Measurements from ENCODE around the gene MAP4K4.

MAP4K4 gene

DNA sequence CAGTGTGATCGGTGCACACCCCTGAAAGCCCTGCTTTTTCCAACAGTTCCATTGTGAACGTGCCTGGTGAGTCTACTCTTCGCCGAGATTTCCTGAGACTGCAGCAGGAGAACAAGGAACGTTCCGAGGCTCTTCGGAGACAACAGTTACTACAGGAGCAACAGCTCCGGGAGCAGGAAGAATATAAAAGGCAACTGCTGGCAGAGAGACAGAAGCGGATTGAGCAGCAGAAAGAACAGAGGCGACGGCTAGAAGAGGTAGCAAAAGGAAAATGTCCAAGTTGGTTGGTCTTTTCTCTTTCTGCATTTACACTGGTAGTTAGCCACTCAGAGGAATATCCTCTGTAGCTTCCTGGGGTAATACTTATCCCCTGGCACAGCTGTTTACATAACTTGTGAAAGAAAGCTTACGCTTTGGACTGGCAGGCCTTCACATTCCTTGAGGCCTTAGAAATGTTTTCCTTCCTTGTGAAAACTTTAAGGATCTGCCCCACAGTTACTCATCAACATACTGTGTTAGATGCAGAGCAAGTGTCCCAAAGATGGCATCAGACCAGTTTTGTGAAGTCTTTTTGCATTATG lies 146.6 kb downstream of the MAP4K4 start:
- DNase-seq, result no peak

GRCh38 chr2:101846973-101847372 lies 149.5 kb downstream of the MAP4K4 start:
- DNase-seq, result no peak

- DNase-seq, result no peak
These were observed 150.3 kb downstream of the MAP4K4 start for GRCh38 chr2:101847661-101848339.

DNA sequence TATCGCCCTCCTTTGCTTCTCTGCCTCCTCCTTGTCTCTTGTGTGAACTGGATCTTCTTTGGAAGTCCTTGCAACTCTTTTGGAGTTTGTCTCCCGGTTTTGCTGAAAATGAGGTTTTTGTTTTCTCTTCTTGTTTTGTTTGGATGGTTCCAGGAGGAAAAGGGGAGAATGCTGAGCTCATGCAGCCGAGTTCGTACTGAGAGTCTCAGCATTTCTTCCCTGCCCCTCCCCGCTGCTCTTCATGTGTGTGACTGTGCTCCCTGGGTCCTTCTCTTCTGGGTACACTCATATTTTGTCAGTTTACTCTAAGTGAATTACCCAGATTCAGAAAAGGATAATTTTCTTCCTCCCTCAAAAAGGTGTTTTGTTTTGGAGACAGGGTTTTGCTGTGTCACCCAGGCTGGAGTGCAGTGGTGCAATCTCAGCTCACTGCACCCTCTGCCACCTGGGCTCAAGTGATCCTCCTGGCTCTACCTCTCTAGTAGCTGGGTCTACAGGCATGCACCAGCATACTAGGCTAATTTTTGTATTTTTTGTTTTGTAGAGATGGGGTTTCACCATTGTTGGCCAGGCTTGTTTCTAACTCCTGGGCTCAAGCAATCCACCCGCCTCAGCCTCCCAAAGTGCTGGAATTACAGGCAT lies 151.4 kb downstream of the MAP4K4 start:
- DNase-seq, result no peak

DNA sequence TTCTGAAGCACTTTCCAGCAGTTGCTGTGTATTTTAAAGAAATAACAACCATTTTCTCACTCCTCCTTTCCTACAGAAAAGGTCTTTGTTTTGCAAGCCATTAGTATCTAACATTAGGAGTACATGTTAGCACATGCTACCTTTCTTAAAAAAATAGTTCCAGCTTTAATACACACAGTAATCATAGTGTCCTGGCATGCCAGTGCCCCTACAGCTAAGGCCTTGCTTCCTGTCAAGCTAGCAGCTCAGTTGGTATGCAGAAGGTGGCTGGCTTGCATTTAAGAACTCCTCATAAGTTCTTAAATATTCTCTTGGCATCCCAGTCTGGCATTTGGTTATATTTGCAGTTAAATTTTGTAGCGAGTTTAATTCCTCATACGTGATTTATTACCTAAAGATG lies 152.9 kb downstream of the MAP4K4 start:
- DNase-seq, result no peak

DNA sequence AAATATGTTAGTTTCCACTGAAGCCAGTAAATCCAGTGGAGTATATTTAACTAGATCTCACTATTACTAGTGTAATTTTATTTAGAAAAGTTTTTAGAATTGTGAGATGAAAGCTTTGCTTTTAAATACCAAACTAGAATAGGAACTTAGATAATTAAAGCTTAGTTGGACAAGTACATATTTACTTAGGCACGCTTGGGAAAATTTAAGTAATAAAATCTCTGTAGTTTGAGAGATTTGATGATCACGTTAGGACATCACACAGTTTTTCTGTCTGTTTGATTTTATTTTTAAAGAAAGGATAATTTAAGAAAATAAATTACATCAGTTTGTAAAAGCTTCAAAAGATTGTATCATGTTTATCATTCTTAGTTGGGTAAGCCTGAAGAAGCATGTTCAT lies 153.5 kb downstream of the MAP4K4 start:
- DNase-seq, result no peak

DNA sequence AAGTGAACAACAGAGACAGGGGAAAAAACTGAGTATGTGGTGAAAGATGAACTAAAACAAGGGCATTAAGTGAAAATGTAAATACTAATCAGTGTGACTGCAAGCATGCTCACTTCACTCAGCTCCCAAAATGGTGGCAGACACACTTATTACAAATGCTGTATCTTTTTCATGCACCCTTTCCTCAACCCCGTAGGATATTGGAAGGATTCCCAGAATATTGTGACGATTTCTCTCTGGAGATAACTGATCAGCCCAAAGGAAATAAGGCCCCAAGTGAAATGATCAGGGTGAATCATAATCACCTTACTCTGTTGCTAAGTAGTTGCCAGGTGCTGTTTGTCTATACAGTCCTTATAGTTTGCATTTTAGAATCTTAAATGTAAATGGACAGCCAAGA lies 155.3 kb downstream of the MAP4K4 start:
- DNase-seq, result no peak

DNA sequence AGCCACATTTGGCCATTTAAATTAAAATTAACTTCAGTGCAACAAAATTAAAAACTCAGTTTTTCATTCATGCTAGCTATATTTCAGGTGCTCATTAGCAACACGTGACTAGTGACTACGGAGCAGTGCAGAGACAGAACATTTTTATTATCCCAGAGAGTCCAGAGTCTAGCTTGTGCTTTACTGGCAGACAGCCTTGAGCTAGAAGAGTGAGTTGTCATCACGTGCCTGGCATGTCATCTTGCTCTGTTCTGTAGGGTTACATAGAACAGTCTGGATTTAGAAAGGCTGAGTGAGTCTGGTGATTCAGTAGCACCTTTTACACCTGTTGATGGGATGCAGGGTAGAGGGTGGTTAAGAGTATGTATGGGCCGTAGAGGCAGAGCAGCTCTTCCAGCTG lies 157.4 kb downstream of the MAP4K4 start:
- DNase-seq, result no peak

DNA sequence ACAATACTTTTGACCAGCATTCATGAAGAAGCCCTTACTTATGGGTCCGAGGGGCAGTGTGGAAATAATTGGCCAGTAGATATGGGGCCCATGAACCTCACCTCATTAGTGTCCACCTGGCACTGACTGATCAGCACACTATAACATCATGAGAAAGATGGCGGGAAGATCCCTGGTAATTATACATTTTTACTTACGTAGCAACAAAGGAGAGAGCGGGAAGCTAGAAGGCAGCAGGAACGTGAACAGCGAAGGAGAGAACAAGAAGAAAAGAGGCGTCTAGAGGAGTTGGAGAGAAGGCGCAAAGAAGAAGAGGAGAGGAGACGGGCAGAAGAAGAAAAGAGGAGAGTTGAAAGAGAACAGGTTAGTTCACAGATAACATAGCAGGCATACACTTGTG lies 158.3 kb downstream of the MAP4K4 start:
- no peak for DNase-seq

- no peak for DNase-seq
These were observed 160.7 kb downstream of the MAP4K4 start for GRCh38 chr2:101858246-101858645.

DNA sequence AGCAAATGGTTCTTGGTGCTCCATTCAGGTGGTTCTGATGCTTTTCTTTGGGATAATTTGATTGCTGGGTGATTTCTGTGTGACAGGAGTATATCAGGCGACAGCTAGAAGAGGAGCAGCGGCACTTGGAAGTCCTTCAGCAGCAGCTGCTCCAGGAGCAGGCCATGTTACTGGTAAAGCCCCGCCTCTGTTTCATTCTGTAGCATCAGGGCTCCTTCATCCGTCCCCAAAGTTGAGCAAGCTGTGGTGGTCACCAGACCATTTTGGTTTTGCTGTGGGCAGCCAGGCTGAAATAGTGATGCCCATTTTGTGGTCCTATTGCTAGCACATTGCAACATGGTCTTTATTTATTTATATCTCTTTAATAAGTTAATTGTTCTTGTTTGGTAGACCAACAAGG lies 161.4 kb downstream of the MAP4K4 start:
- no peak for DNase-seq

DNA sequence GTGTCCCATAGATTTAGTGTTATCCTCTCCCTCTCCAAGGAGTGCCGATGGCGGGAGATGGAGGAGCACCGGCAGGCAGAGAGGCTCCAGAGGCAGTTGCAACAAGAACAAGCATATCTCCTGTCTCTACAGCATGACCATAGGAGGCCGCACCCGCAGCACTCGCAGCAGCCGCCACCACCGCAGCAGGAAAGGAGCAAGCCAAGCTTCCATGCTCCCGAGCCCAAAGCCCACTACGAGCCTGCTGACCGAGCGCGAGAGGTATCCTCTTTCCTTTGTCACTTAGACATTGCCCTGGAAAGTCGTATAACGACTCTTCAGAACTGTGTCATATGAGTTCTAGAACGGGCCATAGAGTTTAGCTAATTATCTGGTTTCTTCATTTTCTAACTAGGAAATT lies 162.1 kb downstream of the MAP4K4 start:
- no peak for DNase-seq

- no peak for DNase-seq
These were observed 162.7 kb downstream of the MAP4K4 start for GRCh38 chr2:101860157-101860556.

DNA sequence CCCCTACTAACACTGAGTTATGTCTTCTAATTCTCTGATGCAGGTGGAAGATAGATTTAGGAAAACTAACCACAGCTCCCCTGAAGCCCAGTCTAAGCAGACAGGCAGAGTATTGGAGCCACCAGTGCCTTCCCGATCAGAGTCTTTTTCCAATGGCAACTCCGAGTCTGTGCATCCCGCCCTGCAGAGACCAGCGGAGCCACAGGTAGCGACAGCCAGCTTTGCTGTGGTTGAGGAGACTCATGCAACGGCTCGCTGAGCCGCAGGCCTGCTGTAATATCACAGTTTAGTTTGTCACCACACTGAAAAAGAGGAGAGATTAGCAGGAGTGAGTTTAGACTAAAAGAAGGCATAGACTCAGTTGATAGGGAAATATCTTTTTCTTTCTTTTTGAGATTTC lies 163.3 kb downstream of the MAP4K4 start:
- no peak for DNase-seq

GRCh38 chr2:101861382-101861781 lies 163.9 kb downstream of the MAP4K4 start:
- no peak for DNase-seq

GRCh38 chr2:101863534-101863933 lies 166.0 kb downstream of the MAP4K4 start:
- no peak for DNase-seq

GRCh38 chr2:101864426-101864825 lies 166.9 kb downstream of the MAP4K4 start:
- no peak for DNase-seq

DNA sequence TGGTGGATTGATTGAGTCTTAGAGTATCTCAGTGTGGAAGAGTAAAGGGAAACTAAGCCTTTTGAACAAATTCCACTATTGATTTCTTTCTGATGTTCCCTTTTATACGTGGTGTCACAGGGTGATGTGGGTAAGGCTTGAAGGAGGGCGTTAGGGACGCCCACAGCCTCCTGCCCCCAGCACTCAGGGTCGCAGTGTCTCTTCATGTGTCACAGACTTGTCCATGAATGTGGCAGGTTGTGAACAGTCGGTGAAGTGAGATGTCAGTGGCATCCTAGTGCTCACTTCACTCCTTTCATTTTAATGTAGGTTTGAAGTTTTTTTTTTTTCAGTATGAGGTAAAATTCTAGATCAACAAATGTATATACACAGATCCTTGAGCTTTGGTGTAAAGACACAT lies 171.0 kb downstream of the MAP4K4 start:
- no peak for DNase-seq

DNA sequence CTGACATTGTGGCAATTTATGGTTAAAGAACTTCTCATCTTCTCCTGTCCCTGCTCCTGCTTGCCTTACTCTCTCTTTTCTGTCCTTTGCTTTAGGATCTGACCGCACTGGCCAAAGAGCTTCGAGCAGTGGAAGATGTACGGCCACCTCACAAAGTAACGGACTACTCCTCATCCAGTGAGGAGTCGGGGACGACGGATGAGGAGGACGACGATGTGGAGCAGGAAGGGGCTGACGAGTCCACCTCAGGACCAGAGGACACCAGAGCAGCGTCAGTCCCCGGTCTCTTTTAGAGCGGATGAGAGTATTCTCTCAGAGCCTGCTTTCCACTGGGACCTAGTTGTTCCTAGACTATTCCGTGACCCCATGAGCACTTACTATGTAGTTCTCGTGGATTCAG lies 172.0 kb downstream of the MAP4K4 start:
- DNase-seq, result no peak

GRCh38 chr2:101870444-101870843 lies 172.9 kb downstream of the MAP4K4 start:
- no peak for DNase-seq

DNA sequence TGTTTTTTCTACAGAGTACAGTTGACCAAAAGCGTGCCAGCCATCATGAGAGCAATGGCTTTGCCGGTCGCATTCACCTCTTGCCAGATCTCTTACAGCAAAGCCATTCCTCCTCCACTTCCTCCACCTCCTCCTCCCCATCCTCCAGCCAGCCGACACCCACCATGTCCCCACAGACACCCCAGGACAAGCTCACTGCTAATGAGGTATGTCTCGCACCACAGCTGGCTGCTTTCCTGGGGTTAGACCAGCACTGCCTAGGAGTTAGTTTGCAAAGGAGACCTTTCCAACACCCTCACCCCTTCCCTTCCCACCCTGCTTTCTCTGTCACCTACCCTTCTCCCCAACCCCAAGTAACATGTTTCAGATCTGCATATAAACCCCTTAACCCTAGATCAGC lies 174.0 kb downstream of the MAP4K4 start:
- DNase-seq, result no peak

- DNase-seq, result no peak
These were observed 175.0 kb downstream of the MAP4K4 start for GRCh38 chr2:101872480-101872879.

- DNase-seq, result peak; percentile 12
These were observed 176.0 kb downstream of the MAP4K4 start for GRCh38 chr2:101873543-101873942.

GRCh38 chr2:101874069-101874468 lies 176.6 kb downstream of the MAP4K4 start:
- DNase-seq, result peak; percentile 52

DNA sequence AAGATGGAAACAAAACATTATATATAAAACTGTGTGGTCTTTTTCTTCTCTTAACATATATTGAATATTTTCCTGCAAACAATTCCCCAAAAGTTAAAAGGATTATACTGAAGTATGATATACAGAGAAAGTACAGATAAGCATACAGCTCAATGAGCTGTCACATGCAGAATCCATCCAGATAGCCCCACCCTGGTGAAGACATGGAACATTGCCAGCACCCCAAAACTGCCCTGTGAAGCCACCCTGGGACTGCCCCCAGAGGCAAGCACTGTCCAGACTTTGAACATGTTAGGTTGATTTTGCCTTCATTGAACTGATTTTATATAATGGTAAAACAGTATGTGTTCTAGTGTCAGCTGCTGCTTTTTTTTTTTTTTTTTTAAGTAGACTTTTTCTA lies 182.0 kb downstream of the MAP4K4 start:
- DNase-seq, result no peak
